Natural killer cell (primary cell): ENCODE results near the gene RAB23. TPM values are rescaled to one million over a fixed set of nuclear protein-coding genes. Genes with fewer than 3 reads are reported as not detected.
A peak's percentile ranks its signal among the peaks of the same experiment; 100 is the strongest.

Source experiments
- ATAC-seq, 3 donors: fragments of 150-1000 bp in 2 of 3; fragments of 200-7000 bp in 1 of 3; cut with Tn5 transposase; 1 replicate in 1 of 3; 2 replicates in 2 of 3; pipeline ENCODE4 v1.10.0; 2021; ENCODE audit warnings: mild to moderate bottlenecking in 2 of 3, moderate library complexity in 2 of 3
- DNase-seq, 2 donors: peaks; one replicate each; pipeline versions ENCODE4 v3.0.0 to v3.0.0-alpha.2; 2013 to 2021; ENCODE audit warnings: mixed read lengths in 1 of 2
- H3K27ac ChIP-seq: one replicate; pipeline ENCODE4 v1.5.1; 2013; ENCODE audit warnings: mild to moderate bottlenecking, low read length
- H3K27me3 ChIP-seq: one replicate; pipeline ENCODE4 v1.6.1; 2013; ENCODE audit warnings: low read length; ENCODE audit not compliant: control insufficient read depth, insufficient read depth
- H3K36me3 ChIP-seq: one replicate; pipeline ENCODE4 v1.6.1; 2013; ENCODE audit warnings: low read length; ENCODE audit not compliant: control insufficient read depth, insufficient read depth
- H3K4me1 ChIP-seq: one replicate; pipeline ENCODE4 v1.6.1; 2013; ENCODE audit warnings: low read length; ENCODE audit not compliant: control insufficient read depth, insufficient read depth
- H3K4me3 ChIP-seq: one replicate; pipeline ENCODE4 v1.5.1; 2013; ENCODE audit warnings: low read length
- H3K9me3 ChIP-seq: one replicate; pipeline ENCODE4 v1.6.1; 2013; ENCODE audit warnings: low read length; ENCODE audit not compliant: control insufficient read depth, insufficient read depth
- H3K27ac Mint-ChIP-seq, 2 donors: one replicate each; pipeline ENCODE4 v1.8.0; 2022; ENCODE audit warnings: mild to moderate bottlenecking in 2 of 2, mixed read lengths in 2 of 2, moderate library complexity in 1 of 2
- H3K27me3 Mint-ChIP-seq, 2 donors: one replicate each; pipeline ENCODE4 v1.8.0; 2022; ENCODE audit warnings: low read depth in 2 of 2, mixed read lengths in 2 of 2
- H3K36me3 Mint-ChIP-seq: one replicate; pipeline ENCODE4 v1.8.0; 2022; ENCODE audit warnings: mixed read lengths
- H3K4me1 Mint-ChIP-seq, 2 donors: one replicate each; pipeline ENCODE4 v1.8.0; 2022; ENCODE audit warnings: mixed read lengths in 2 of 2
- H3K4me3 Mint-ChIP-seq: one replicate; pipeline ENCODE4 v1.8.0; 2022; ENCODE audit warnings: mild to moderate bottlenecking, moderate library complexity, mixed read lengths
- H3K9me3 Mint-ChIP-seq, 2 donors: one replicate each; pipeline ENCODE4 v1.8.0; 2022; ENCODE audit warnings: mixed read lengths in 2 of 2
- CTCF ChIP-seq: fragments of 200-600 bp; IDR thresholded peaks from one replicate; pipeline ENCODE4 v1.8.0; 2022; ENCODE audit warnings: antibody characterized with exemption
- WGBS: methylation state at CpG from one replicate; pipeline ENCODE4 v1.1.7; 2013; ENCODE audit warnings: missing lambda C conversion rate; ENCODE audit not compliant: insufficient coverage; 5-methylcytosine and 5-hydroxymethylcytosine counted together
- intact Hi-C: fragments of 100-400 bp; cut with micrococcal nuclease; formaldehyde crosslinking; loops from one replicate; pipeline ENCODE4 v1.14.2; 2022
- total RNA-seq, 4 donors: library from RNA; stranded (reverse); fragments of 120-200 nt in 1 of 4; gene quantifications; one replicate each; pipeline versions ENCODE4 v1.2.3 to v1.2.4, GENCODE V29; 2013 to 2022

The RAB23 gene
- total RNA-seq, 3 donors from 2014 or later (not counting 1 experiment from before 2014, with no cell fraction given): 0.31 to 1.3 (median 0.77) TPM

GRCh38 chr6:57172136-57173055 is 49.7 kb downstream of the RAB23 start, which contains the start of gene BAG2:
Gene BAG2 (plus strand): TSS chr6:57172326. CDS start chr6:57172698, 372 bp downstream.
- Mint-ChIP-seq H3K36me3 (no peaks in the 10 kb centered on the region), H3K27ac (peak within 1 kb of the TSS; percentile 85 to 88), H3K9me3 (no peaks in the 10 kb centered on the region), H3K4me3 (peak within 1 kb of the TSS; percentile 91), H3K4me1 (peaks cover 20 to 21% of the 10 kb centered on the region in 2 donors), H3K27me3 (no peaks in the 10 kb centered on the region)
- TF ChIP-seq CTCF: no peak
- Histone ChIP-seq H3K4me3 (peak within 1 kb of the TSS; percentile 74), H3K27me3 (no peaks in the 10 kb centered on the region), H3K27ac (peak within 1 kb of the TSS; percentile 81), H3K9me3 (no peaks in the 10 kb centered on the region), H3K4me1 (peaks cover 11% of the 10 kb centered on the region), H3K36me3 (peaks cover 3% of the 10 kb centered on the region)
- DNase-seq (peak; percentile 89 to 90), ATAC-seq (peak; percentile 85 to 94 (median 90))
- WGBS: under 1% methylated on average over 97 of the region's 97 CpGs
- intact Hi-C loops: loop anchor here (1.0 to 2.0 kb wide), 5 partner anchors 36 to 144 kb away; partner anchors contain the start of gene KIAA1586

DNA sequence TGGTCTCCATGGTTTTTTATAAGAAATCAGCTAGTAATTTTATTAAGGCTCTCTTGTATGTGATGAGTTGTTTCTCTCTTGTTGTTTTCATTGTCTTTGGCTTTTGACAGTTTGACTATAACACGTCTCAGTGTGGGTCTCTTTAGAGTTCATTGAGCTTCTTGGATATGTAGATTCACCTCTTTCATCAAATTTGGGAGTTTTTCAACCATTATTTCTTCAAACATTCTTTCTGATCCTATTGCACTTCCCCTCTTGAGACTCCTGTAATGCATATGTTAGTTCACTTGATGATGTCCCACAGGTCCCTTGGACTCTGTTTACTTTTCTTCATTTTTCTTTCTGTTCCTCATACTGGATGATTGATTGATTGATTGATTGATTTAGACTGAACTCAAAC is 57.0 kb downstream of the RAB23 start:
- H3K9me3 ChIP-seq: no peaks in the 10 kb centered on the region
- ATAC-seq (no peak), DNase-seq (no peak)
- H3K36me3 ChIP-seq: peaks cover 36% of the 10 kb centered on the region
- peaks cover 0 to 2% of the 10 kb centered on the region in 2 donors for H3K9me3 Mint-ChIP-seq
- H3K36me3 Mint-ChIP-seq: peaks cover 19% of the 10 kb centered on the region
- WGBS: 100% methylated on average over 1 of the region's 1 CpG
- H3K4me1 Mint-ChIP-seq: no peaks in the 10 kb centered on the region
- no peak overlapping the region for H3K4me3 ChIP-seq
- H3K27ac Mint-ChIP-seq: no peak overlapping the region
- no peaks in the 10 kb centered on the region for H3K27me3 Mint-ChIP-seq
- no peak overlapping the region for H3K27ac ChIP-seq
- intact Hi-C loops: no loop called here
- H3K4me3 Mint-ChIP-seq: no peak overlapping the region
- TF ChIP-seq CTCF: no peak
- no peaks in the 10 kb centered on the region for H3K27me3 ChIP-seq
- no peaks in the 10 kb centered on the region for H3K4me1 ChIP-seq

GRCh38 chr6:57163956-57164355 is 58.2 kb downstream of the RAB23 start:
- H3K4me3 Mint-ChIP-seq: no peak overlapping the region
- H3K9me3 Mint-ChIP-seq: peaks cover 0 to 2% of the 10 kb centered on the region in 2 donors
- no peaks in the 10 kb centered on the region for H3K9me3 ChIP-seq
- H3K27ac Mint-ChIP-seq: no peak overlapping the region
- DNase-seq (no peak), ATAC-seq (no peak)
- intact Hi-C loops: no loop called here
- no peaks in the 10 kb centered on the region for H3K4me1 ChIP-seq
- no peaks in the 10 kb centered on the region for H3K27me3 ChIP-seq
- H3K27me3 Mint-ChIP-seq: no peaks in the 10 kb centered on the region
- no peak overlapping the region for H3K4me3 ChIP-seq
- WGBS: 80% methylated on average over 1 of the region's 2 CpGs
- no peak for TF ChIP-seq CTCF
- H3K4me1 Mint-ChIP-seq: no peaks in the 10 kb centered on the region
- H3K36me3 Mint-ChIP-seq: peaks cover 19% of the 10 kb centered on the region
- peaks cover 36% of the 10 kb centered on the region for H3K36me3 ChIP-seq
- H3K27ac ChIP-seq: no peak overlapping the region
